ENCODE data around the gene PPP1R11.
A peak's percentile ranks its signal among the peaks of the same experiment; 100 is the strongest.

PPP1R11 gene

GRCh38 chr6:30061858-30062458 is 5.0 kb upstream of the PPP1R11 start:
- no peak for TF ChIP-seq ZFX (IDR thresholded peaks at IDR 0.05; ENCODE audit: borderline replicate concordance)
- TF ChIP-seq CTCF (IDR thresholded peaks at IDR 0.05) = no peak
- peak overlapping the region; percentile 89 for H3K27ac ChIP-seq

- peak overlapping the region; percentile 89 for H3K27ac ChIP-seq
- TF ChIP-seq CTCF (IDR thresholded peaks at IDR 0.05) = no peak
- TF ChIP-seq ZFX (IDR thresholded peaks at IDR 0.05; ENCODE audit: borderline replicate concordance) = no peak
These were observed 4.4 kb upstream of the PPP1R11 start for GRCh38 chr6:30062471-30063178.

GRCh38 chr6:30063315-30063714 is 3.7 kb upstream of the PPP1R11 start:
- no peak for TF ChIP-seq CTCF (IDR thresholded peaks at IDR 0.05)
- no peak for TF ChIP-seq ZFX (IDR thresholded peaks at IDR 0.05; ENCODE audit: borderline replicate concordance)
- H3K27ac ChIP-seq = no peak overlapping the region

- peak overlapping the region; percentile 93 for H3K27ac ChIP-seq
- no peak for TF ChIP-seq CTCF (IDR thresholded peaks at IDR 0.05)
These were observed 916 bp upstream of the PPP1R11 start for GRCh38 chr6:30066082-30066481.

- H3K27ac ChIP-seq = peak overlapping the region; percentile 93
- TF ChIP-seq CTCF (IDR thresholded peaks at IDR 0.05) (no peak), ZFX (IDR thresholded peaks at IDR 0.05; ENCODE audit: borderline replicate concordance) (no peak)
These were observed 602 bp downstream of the PPP1R11 start for GRCh38 chr6:30067460-30068139.

- H3K27ac ChIP-seq = no peak overlapping the region
- TF ChIP-seq CTCF (IDR thresholded peaks at IDR 0.05) (no peak), ZFX (IDR thresholded peaks at IDR 0.05; ENCODE audit: borderline replicate concordance) (no peak)
These were observed 4.3 kb downstream of the PPP1R11 start for GRCh38 chr6:30071081-30071818.
